Measurements from ENCODE around the gene GABRB1. TPM values are rescaled to one million over a fixed set of nuclear protein-coding genes. Genes with fewer than 3 reads are reported as not detected.

Gene GABRB1
- 4.0 TPM for total RNA-seq
- long read RNA-seq, partial matches to known transcripts, result 0 of 3 reads
- long read RNA-seq, other reads (novel, unspliced or antisense), result 2 of 3 reads

GRCh38 chr4:47031011-47031678, at the start of gene GABRB1:
Gene GABRB1, plus strand, starts transcription at chr4:47031567.
- DNase-seq (peak; percentile 76), ATAC-seq (peak; percentile 59)
- intact Hi-C loops (cut with micrococcal nuclease), result loop anchor here (10.0 kb wide), 1 partner anchor 186 kb away; no protein-coding TSS in a partner anchor

- DNase-seq (no peak), ATAC-seq (no peak)
- intact Hi-C loops (cut with micrococcal nuclease), result no loop called here
Measured at GRCh38 chr4:46984781-46985180, 46.6 kb upstream of the GABRB1 start.

- DNase-seq, result no peak
- ATAC-seq, result peak; percentile 72
- intact Hi-C loops (cut with micrococcal nuclease), result no loop called here
Measured at GRCh38 chr4:46986922-46987638, 44.3 kb upstream of the GABRB1 start.

GRCh38 chr4:46992338-46992737, 39.0 kb upstream of the GABRB1 start:
- intact Hi-C loops (cut with micrococcal nuclease), result no loop called here
- DNase-seq (no peak), ATAC-seq (peak; percentile 22)

GRCh38 chr4:46993075-46994006, 38.0 kb upstream of the GABRB1 start, which contains the start of gene GABRA4:
Gene GABRA4, minus strand, starts transcription at chr4:46993581. Its CDS starts 157 bp downstream, at chr4:46993424.
- DNase-seq, result peak; percentile 42
- intact Hi-C loops (cut with micrococcal nuclease), result no loop called here
- peak; percentile 83 for ATAC-seq

GRCh38 chr4:46994007-46994405, 37.4 kb upstream of the GABRB1 start:
- DNase-seq (peak; percentile 38), ATAC-seq (peak; percentile 87)
- intact Hi-C loops (cut with micrococcal nuclease), result no loop called here

- peak; percentile 69 for ATAC-seq
- intact Hi-C loops (cut with micrococcal nuclease), result no loop called here
- DNase-seq, result no peak
Measured at GRCh38 chr4:46999566-46999965, 31.8 kb upstream of the GABRB1 start.

GRCh38 chr4:47000406-47000805, 31.0 kb upstream of the GABRB1 start:
- DNase-seq, result no peak
- peak; percentile 57 for ATAC-seq
- intact Hi-C loops (cut with micrococcal nuclease), result loop anchor here (10.0 kb wide), 1 partner anchor 66 kb away; no protein-coding TSS in a partner anchor

- intact Hi-C loops (cut with micrococcal nuclease), result loop anchor here (10.0 kb wide), 1 partner anchor 68 kb away; no protein-coding TSS in a partner anchor
- DNase-seq (no peak), ATAC-seq (peak; percentile 55)
Measured at GRCh38 chr4:47002580-47002979, 28.8 kb upstream of the GABRB1 start.

- DNase-seq, result no peak
- ATAC-seq, result peak; percentile 27
- intact Hi-C loops (cut with micrococcal nuclease), result no loop called here
Measured at GRCh38 chr4:47010347-47010911, 20.9 kb upstream of the GABRB1 start.

GRCh38 chr4:47010912-47011446, 20.4 kb upstream of the GABRB1 start:
- intact Hi-C loops (cut with micrococcal nuclease), result no loop called here
- DNase-seq (no peak), ATAC-seq (peak; percentile 31)

- intact Hi-C loops (cut with micrococcal nuclease), result no loop called here
Measured at GRCh38 chr4:47012676-47013075, 18.7 kb upstream of the GABRB1 start.

GRCh38 chr4:47013373-47013772, 18.0 kb upstream of the GABRB1 start:
- ATAC-seq (no peak), DNase-seq (no peak)
- intact Hi-C loops (cut with micrococcal nuclease), result no loop called here

More at GRCh38 chr4:47012676-47013075, 18.7 kb upstream of the GABRB1 start:
- DNase-seq, result no peak
- ATAC-seq, result no peak

- intact Hi-C loops (cut with micrococcal nuclease), result no loop called here
- DNase-seq, result no peak
- ATAC-seq, result no peak
Measured at GRCh38 chr4:47017081-47017480, 14.3 kb upstream of the GABRB1 start.

- DNase-seq, result no peak
- intact Hi-C loops (cut with micrococcal nuclease), result no loop called here
- no peak for ATAC-seq
Measured at GRCh38 chr4:47017494-47017893, 13.9 kb upstream of the GABRB1 start.

- intact Hi-C loops (cut with micrococcal nuclease), result loop anchor here (10.0 kb wide), 1 partner anchor 187 kb away; no protein-coding TSS in a partner anchor
- DNase-seq (no peak), ATAC-seq (peak; percentile 57)
Measured at GRCh38 chr4:47031751-47032404, 511 bp downstream of the GABRB1 start.

- peak; percentile 96 for ATAC-seq
- intact Hi-C loops (cut with micrococcal nuclease), result loop anchor here (10.0 kb wide), 1 partner anchor 188 kb away; no protein-coding TSS in a partner anchor
- peak; percentile 80 for DNase-seq
Measured at GRCh38 chr4:47032405-47033106, 1.2 kb downstream of the GABRB1 start.
